H1 (cell line): ENCODE measurements around the gene NOC2L. TPM values are rescaled to one million over a fixed set of nuclear protein-coding genes. Genes with fewer than 3 reads are reported as not detected.

ENCODE experiments used
- CHD7 ChIP-seq: fragments of 300-600 bp; sonication (generic); IDR thresholded peaks from 2 replicates; pipeline ENCODE4 v1.7.1; 2012; ENCODE audit warnings: low read length, moderate library complexity, mild to moderate bottlenecking, inconsistent platforms; ENCODE audit not compliant: insufficient replicate concordance
- FOSL1 ChIP-seq: IDR thresholded peaks from 2 replicates; pipeline ENCODE4 v1.6.1; 2011; ENCODE audit warnings: mild to moderate bottlenecking, low read depth, low read length, moderate library complexity; ENCODE audit not compliant: insufficient read depth
- polyA plus RNA-seq, 7 experiments: library from polyadenylated mRNA; depleted of rRNA in 3 of 7; stranded (reverse) in 5 of 7; unstranded in 2 of 7; fragments of >200 nt in 5 of 7; fragments of 200-250 nt in 2 of 7; gene quantifications; 1 replicate in 5 of 7; 2 replicates in 1 of 7; 4 replicates in 1 of 7; pipeline versions ENCODE4 v1.2.1 to v1.2.3, GENCODE V29; 2011 to 2013; ENCODE audit warnings: missing spikeins in 2 of 7, mixed read lengths in 2 of 7
- total RNA-seq: library from RNA; stranded (reverse); fragmentation: NEBNext Ultra II Directional; extraction: Animal tissue kit (Norgen Biotek cat#: 25700); gene quantifications from 2 replicates; pipeline ENCODE4 v1.2.1, GENCODE V29; 2021

NOC2L gene
- total and polyA plus RNA-seq, 2 of the 8 experiments (the other 6 are each of a cell fraction or from before 2014, with no cell fraction given) = 74.7 to 130 TPM

DNA sequence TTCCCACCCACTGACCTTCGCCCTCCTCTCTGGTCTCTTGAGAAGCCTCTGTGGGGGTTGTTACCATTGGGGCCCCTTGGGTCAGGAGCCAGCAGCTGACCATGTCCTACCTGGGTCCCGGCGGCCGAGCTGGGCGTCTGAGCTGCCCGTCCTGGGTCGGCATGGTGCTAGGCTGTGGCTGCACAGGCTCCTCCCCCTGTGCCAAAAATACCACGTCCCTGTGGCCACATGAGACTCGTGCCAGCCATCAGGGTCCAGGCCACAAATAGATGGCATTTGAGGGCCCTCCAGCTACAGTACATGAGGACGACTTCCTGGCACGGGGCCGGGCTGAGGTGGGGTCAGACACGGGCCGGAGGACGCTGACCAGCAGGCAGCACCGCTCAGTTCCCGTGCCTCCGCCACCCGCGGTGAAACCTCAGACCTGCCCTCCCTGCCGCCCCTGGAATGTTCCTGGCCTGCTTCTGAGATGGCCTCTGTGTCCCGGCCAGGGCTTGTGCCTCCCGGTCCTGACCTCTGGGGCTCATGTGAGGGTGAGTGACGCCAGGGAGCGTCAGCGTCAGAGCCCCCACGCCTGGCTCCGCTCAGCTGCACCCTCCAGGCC is 23.0 kb upstream of the NOC2L start, which contains the start of gene PERM1 (continued):
- no peak for TF ChIP-seq CHD7
- no peak for TF ChIP-seq FOSL1
